SK-N-SH treated with all-trans-retinoic acid at 6 μM for 48 hours (cell line): ENCODE data around the gene GRIK1.

Experiments used
- BACH2 ChIP-seq: fragments of 250-450 bp; sonication (Bioruptor Pico); IDR thresholded peaks from 2 replicates; pipeline ENCODE4 v1.9.0; 2021; ENCODE audit warnings: mild to moderate bottlenecking, borderline replicate concordance
- GLIS3 ChIP-seq: fragments of 250-450 bp; sonication (Bioruptor Pico); IDR thresholded peaks from 2 replicates; pipeline ENCODE4 v1.5.0; 2020; ENCODE audit warnings: mild to moderate bottlenecking, moderate library complexity
- SNAI2 ChIP-seq: fragments of 250-450 bp; sonication (Bioruptor Pico); IDR thresholded peaks from 2 replicates; pipeline ENCODE4 v1.5.0; 2020; ENCODE audit warnings: mild to moderate bottlenecking, moderate library complexity
- TCF4 ChIP-seq: fragments of 250-450 bp; sonication (Bioruptor Pico); IDR thresholded peaks from 2 replicates; pipeline ENCODE4 v1.8.0; 2021; ENCODE audit warnings: mild to moderate bottlenecking, moderate library complexity, borderline replicate concordance
- TOX ChIP-seq: fragments of 250-450 bp; sonication (Bioruptor Pico); IDR thresholded peaks from 2 replicates; pipeline ENCODE4 v1.8.0; 2021; ENCODE audit warnings: mild to moderate bottlenecking, moderate library complexity, borderline replicate concordance
- ZFP3 ChIP-seq: fragments of 250-450 bp; sonication (Bioruptor Pico); IDR thresholded peaks from 2 replicates; pipeline ENCODE4 v1.5.0; 2020; ENCODE audit warnings: mild to moderate bottlenecking, moderate library complexity
- ZNF70 ChIP-seq: fragments of 450-650 bp; formaldehyde crosslinking; IDR thresholded peaks from 2 replicates; pipeline ENCODE4 v1.5.0; 2020; ENCODE audit warnings: mild to moderate bottlenecking, moderate library complexity
- TF ChIP-seq, protein P1 (sequence below): fragments of 250-450 bp; sonication (Bioruptor Pico); IDR thresholded peaks from 2 replicates; pipeline ENCODE4 v1.8.0; 2020; ENCODE audit warnings: mild to moderate bottlenecking, moderate library complexity, borderline replicate concordance
- TF ChIP-seq, protein P2 (sequence below): fragments of 250-450 bp; sonication (Bioruptor Pico); IDR thresholded peaks from 2 replicates; pipeline ENCODE4 v1.5.0; 2020; ENCODE audit warnings: mild to moderate bottlenecking, moderate library complexity
- TF ChIP-seq, protein P3 (sequence below): fragments of 250-450 bp; sonication (Bioruptor Pico); IDR thresholded peaks from 2 replicates; pipeline ENCODE4 v1.5.1; 2020; ENCODE audit warnings: low read depth, mild to moderate bottlenecking, moderate library complexity

DNA sequence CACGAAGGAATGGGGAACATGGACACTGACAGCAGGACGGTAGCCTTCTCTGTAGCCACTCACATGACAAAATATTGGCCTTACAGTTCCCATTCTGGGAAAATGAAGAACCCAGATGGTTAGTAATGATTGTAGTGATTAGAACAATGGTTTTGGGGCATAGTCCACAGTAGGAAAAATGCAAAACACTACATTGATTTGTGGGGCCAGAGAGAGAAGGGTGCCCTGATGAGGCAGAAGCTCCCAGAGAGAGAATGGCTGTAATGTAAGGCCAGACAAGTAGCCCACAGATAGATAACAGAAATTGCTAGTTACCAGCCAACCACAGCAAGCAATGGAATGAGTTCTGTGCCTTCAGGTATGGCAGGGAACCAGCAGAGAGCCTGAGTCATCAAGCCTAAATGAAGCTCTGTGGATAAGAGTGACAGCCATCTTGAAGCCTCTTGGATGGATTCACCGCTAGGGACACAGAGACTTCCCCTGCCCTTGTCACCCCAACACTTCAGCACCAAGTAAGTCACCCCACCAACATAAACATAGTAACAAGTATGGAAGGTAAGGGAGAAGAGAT lies 435.0 kb downstream of the GRIK1 start:
- TF ChIP-seq, protein P1, sequence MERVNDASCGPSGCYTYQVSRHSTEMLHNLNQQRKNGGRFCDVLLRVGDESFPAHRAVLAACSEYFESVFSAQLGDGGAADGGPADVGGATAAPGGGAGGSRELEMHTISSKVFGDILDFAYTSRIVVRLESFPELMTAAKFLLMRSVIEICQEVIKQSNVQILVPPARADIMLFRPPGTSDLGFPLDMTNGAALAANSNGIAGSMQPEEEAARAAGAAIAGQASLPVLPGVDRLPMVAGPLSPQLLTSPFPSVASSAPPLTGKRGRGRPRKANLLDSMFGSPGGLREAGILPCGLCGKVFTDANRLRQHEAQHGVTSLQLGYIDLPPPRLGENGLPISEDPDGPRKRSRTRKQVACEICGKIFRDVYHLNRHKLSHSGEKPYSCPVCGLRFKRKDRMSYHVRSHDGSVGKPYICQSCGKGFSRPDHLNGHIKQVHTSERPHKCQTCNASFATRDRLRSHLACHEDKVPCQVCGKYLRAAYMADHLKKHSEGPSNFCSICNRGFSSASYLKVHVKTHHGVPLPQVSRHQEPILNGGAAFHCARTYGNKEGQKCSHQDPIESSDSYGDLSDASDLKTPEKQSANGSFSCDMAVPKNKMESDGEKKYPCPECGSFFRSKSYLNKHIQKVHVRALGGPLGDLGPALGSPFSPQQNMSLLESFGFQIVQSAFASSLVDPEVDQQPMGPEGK (CRISPR knock-in tag): no peak
- TF ChIP-seq SNAI2 (CRISPR knock-in tag) (no peak), ZFP3 (CRISPR knock-in tag) (no peak), ZNF70 (CRISPR knock-in tag) (no peak), TCF4 (no peak), GLIS3 (CRISPR knock-in tag) (no peak), BACH2 (CRISPR knock-in tag) (no peak), TOX (CRISPR knock-in tag) (no peak)
- TF ChIP-seq, protein P2, sequence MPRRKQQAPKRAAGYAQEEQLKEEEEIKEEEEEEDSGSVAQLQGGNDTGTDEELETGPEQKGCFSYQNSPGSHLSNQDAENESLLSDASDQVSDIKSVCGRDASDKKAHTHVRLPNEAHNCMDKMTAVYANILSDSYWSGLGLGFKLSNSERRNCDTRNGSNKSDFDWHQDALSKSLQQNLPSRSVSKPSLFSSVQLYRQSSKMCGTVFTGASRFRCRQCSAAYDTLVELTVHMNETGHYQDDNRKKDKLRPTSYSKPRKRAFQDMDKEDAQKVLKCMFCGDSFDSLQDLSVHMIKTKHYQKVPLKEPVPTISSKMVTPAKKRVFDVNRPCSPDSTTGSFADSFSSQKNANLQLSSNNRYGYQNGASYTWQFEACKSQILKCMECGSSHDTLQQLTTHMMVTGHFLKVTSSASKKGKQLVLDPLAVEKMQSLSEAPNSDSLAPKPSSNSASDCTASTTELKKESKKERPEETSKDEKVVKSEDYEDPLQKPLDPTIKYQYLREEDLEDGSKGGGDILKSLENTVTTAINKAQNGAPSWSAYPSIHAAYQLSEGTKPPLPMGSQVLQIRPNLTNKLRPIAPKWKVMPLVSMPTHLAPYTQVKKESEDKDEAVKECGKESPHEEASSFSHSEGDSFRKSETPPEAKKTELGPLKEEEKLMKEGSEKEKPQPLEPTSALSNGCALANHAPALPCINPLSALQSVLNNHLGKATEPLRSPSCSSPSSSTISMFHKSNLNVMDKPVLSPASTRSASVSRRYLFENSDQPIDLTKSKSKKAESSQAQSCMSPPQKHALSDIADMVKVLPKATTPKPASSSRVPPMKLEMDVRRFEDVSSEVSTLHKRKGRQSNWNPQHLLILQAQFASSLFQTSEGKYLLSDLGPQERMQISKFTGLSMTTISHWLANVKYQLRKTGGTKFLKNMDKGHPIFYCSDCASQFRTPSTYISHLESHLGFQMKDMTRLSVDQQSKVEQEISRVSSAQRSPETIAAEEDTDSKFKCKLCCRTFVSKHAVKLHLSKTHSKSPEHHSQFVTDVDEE (CRISPR knock-in tag): no peak
- TF ChIP-seq, protein P3, sequence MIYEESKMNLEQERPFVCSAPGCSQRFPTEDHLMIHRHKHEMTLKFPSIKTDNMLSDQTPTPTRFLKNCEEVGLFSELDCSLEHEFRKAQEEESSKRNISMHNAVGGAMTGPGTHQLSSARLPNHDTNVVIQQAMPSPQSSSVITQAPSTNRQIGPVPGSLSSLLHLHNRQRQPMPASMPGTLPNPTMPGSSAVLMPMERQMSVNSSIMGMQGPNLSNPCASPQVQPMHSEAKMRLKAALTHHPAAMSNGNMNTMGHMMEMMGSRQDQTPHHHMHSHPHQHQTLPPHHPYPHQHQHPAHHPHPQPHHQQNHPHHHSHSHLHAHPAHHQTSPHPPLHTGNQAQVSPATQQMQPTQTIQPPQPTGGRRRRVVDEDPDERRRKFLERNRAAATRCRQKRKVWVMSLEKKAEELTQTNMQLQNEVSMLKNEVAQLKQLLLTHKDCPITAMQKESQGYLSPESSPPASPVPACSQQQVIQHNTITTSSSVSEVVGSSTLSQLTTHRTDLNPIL (CRISPR knock-in tag): no peak
